SK-N-MC (cell line): ENCODE results near the gene GNG8.

ENCODE experiments used
- EZH2 ChIP-seq: fragments of 200-600 bp; sonication (generic); IDR thresholded peaks from one replicate; pipeline ENCODE4 v1.6.1; 2017; ENCODE audit warnings: antibody characterized with exemption
- POLR2AphosphoS5 ChIP-seq: IDR thresholded peaks from 2 replicates; pipeline ENCODE4 v1.6.1; 2012; ENCODE audit warnings: mild to moderate bottlenecking, low read depth, low read length, borderline replicate concordance

GRCh38 chr19:46605356-46605821, 30.6 kb downstream of the GNG8 start:
- TF ChIP-seq EZH2 (no peak), POLR2AphosphoS5 (no peak)
